ENCODE results near the gene RFX5. TPM values are rescaled to one million over a fixed set of nuclear protein-coding genes. Genes with fewer than 3 reads are reported as not detected.

Gene RFX5
- total and polyA plus RNA-seq, 9 of the 15 experiments (the other 6 are each of a cell fraction or from before 2014, with no cell fraction given), result 3.8 to 48.2 (median 32.2) TPM

DNA sequence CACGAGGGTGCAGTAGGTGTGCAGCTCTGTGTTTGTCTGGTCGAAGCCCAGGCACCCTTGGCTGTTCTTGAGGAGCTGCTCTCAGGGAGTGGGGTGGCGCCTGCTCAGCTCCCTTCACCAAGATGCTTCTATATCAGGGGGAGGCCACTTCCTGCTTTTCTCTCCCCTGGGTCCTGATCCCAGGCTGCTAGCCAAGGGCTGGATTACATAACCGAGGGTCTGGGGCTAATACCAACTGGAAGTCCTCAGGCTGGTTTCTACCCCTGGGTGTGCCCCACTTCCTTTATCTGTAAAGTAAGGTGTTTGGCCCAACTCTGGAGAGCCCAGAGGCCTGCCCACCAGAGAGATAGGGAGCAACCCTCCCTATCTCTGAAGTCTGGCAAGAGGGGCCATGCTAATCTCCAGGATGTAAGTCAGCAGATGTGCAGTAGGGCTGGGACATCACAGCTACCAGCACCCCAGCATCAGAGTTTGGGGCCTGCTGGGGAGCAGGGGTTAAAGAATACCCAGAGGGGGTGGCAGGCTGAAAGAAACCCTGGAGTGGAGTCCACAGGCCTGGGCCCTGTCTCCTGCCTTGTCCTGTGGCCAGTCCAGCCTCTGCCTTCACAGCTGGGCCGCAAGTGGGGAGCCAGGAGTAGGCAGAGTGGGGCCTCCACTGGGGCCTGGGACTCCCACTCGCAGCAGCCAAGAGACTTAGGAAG, 23.3 kb upstream of the RFX5 start (continued):
- TF ChIP-seq FOXM1 (IDR thresholded peaks at IDR 0.05; ENCODE audit: low read depth) (peak; percentile 13; the same call in 1 of the 2 replicates), FOXM1 (CRISPR knock-in tag; IDR thresholded peaks at IDR 0.05; ENCODE audit: low read depth) (no peak), SMARCA4 (IDR thresholded peaks at IDR 0.05) (0 out of 2 replicates have a peak, but pooled peaks have one; percentile 36), TCF3 (CRISPR knock-in tag; IDR thresholded peaks at IDR 0.05) (peak; percentile 54)

GRCh38 chr1:151369621-151370048, 22.6 kb upstream of the RFX5 start:
- Histone ChIP-seq H3K9me3 (replicated peaks; ENCODE audit: control insufficient read depth, insufficient read depth, low read depth, low read length) (no peaks in the 10 kb centered on the region), H3K4me3 (no peak overlapping the region), H3K27me3 (ENCODE audit: control insufficient read depth in 2 of 2, insufficient read depth in 2 of 2, low read length in 2 of 2) (no peaks in the 10 kb centered on the region), H3K27ac (ENCODE audit: extremely low read depth, low read depth, low read length) (peak overlapping the region; percentile 71; the same call in 1 of the 3 replicates), H3K9me1 (ENCODE audit: control insufficient read depth, insufficient read depth, low read length) (no peaks in the 10 kb centered on the region), H3K36me3 (ENCODE audit: control insufficient read depth, insufficient read depth, low read length) (peaks cover 32% of the 10 kb centered on the region; the same call in 2 of the 3 replicates), H3K9ac (ENCODE audit: insufficient read depth in 1 of 2, low read depth in 2 of 2, low read length in 2 of 2) (peak overlapping the region in 1 of 2 experiments; percentile 57; a peak in 2 of 4 replicates), H3K79me2 (ENCODE audit: control insufficient read depth, insufficient read depth, low read length) (peaks cover 16% of the 10 kb centered on the region), H3K4me1 (replicated peaks in 1 of 2; ENCODE audit: control insufficient read depth in 2 of 2, insufficient read depth in 2 of 2, low read length in 2 of 2) (peaks cover 32 to 48% of the 10 kb centered on the region in 2 experiments), H2AFZ (ENCODE audit: low read depth, low read length) (peak overlapping the region; percentile 72), H3K4me2 (ENCODE audit: insufficient read depth, low read length) (peak overlapping the region; percentile 68; the same call in 1 of the 2 replicates), H4K20me1 (replicated peaks; ENCODE audit: control insufficient read depth, insufficient read depth, low read length) (no peaks in the 10 kb centered on the region)
- ATAC-seq (peak; percentile 29), FAIRE-seq (no peak), DNase-seq (ENCODE audit: extremely low read depth in 1 of 4, low spot score in 3 of 4) (peak in 2 of 4 experiments; percentile 23 to 30)
- in situ Hi-C loops (cut with MboI) (no loop called here), intact Hi-C loops (cut with micrococcal nuclease) (no loop called here)
- 74% methylated on average over 11 of the region's 15 CpGs for WGBS (ENCODE audit: insufficient coverage, low coverage, missing lambda C conversion rate)
- POLR2A ChIA-PET, result interaction anchor here (0.6 to 1.7 kb wide), 7 partner anchors 12 to 540 kb away, joined by 3 to 8 read pairs (median 3); partner anchors contain the start of genes THEM4 and ZNF687
- CTCF ChIA-PET (ENCODE audit: low intra/inter-chr PET ratio), result no interaction called here
- TF ChIP-seq AFF4 (CRISPR knock-in tag; IDR thresholded peaks at IDR 0.05), result no peak
- peak; percentile 68 for TF ChIP-seq EGR1 (conservative IDR thresholded peaks at IDR 0.05)
- TF ChIP-seq, protein P1, sequence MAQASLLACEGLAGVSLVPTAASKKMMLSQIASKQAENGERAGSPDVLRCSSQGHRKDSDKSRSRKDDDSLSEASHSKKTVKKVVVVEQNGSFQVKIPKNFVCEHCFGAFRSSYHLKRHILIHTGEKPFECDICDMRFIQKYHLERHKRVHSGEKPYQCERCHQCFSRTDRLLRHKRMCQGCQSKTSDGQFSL (CRISPR knock-in tag; IDR thresholded peaks at IDR 0.05), result peak; percentile 62; the same call in 1 of the 2 replicates
- TF ChIP-seq, protein P1 (tag; IDR thresholded peaks at IDR 0.05), result no peak
- TF ChIP-seq RBFOX2 (IDR thresholded peaks at IDR 0.05; ENCODE audit: low read depth, low read length), result peak; percentile 31; the same call in 1 of the 2 replicates
- BruUV-seq (replicated peaks), result no TSS peak

Measured in K562 (cell line).